ENCODE data around the gene EXOC3L4.

DNA sequence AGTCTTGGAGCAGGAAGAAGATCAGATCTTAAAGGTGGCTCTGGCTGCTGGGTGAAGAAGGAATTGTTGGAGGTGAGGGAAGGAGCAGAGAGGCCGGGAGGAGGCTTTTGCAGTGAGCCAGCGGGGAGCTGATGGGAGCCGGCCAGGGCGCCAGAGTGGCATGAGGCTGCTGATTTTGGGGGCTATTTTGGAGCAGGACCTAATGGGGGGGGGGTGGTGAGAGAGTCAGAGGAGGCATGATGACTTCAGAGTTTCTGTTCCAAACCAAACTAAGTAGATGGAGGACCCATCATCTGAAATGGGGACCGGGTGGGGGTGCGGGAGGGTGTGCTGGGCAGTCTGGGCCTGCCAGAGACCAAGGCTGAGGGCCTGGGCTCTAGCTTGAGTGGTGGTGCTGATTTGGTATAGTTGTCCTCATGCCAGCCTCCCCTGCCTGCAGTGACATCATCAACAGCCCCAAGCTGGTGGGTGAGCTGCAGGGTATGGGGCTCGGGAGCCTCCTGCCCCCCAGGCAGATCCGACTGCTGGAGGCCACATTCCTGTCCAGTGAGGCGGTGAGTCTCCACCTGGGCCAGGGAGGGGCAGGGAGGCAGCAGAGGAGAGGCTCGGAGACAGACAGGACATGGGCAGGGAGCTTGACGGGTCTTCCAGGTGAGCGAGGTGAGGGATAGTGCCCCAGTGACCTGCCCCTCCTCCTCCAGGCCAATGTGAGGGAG, 34.9 kb downstream of the EXOC3L4 start:
- TF ChIP-seq, protein P1, sequence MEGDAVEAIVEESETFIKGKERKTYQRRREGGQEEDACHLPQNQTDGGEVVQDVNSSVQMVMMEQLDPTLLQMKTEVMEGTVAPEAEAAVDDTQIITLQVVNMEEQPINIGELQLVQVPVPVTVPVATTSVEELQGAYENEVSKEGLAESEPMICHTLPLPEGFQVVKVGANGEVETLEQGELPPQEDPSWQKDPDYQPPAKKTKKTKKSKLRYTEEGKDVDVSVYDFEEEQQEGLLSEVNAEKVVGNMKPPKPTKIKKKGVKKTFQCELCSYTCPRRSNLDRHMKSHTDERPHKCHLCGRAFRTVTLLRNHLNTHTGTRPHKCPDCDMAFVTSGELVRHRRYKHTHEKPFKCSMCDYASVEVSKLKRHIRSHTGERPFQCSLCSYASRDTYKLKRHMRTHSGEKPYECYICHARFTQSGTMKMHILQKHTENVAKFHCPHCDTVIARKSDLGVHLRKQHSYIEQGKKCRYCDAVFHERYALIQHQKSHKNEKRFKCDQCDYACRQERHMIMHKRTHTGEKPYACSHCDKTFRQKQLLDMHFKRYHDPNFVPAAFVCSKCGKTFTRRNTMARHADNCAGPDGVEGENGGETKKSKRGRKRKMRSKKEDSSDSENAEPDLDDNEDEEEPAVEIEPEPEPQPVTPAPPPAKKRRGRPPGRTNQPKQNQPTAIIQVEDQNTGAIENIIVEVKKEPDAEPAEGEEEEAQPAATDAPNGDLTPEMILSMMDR (IDR thresholded peaks at IDR 0.05; ENCODE audit: low read length): no peak
- no peak for TF ChIP-seq EZH2 (IDR thresholded peaks at IDR 0.05; ENCODE audit: borderline replicate concordance, low read length)

Data from OCI-LY1 (cell line).